Brain microvascular endothelial cell (primary cell): ENCODE data around the gene SLC27A1.
"Not testable (repeated sequence)": the region's sequence is repeated elsewhere in the genome, so short reads cannot be mapped to it uniquely, and the experiment has no call there.

Experiments
- DNase-seq: peaks from one replicate; pipeline ENCODE4 v3.0.0-alpha.2; 2020
- H3K27ac ChIP-seq: fragments of 250-450 bp; sonication (Bioruptor Pico); 2 replicates; pipeline ENCODE4 v1.5.1; 2020; ENCODE audit warnings: mild to moderate bottlenecking, moderate library complexity
- H3K27me3 ChIP-seq: fragments of 250-450 bp; sonication (Bioruptor Pico); replicated peaks from 2 replicates; pipeline ENCODE4 v1.5.1; 2020; ENCODE audit warnings: mild to moderate bottlenecking
- H3K36me3 ChIP-seq: fragments of 250-450 bp; sonication (Bioruptor Pico); replicated peaks from 2 replicates; pipeline ENCODE4 v1.5.1; 2020; ENCODE audit warnings: mild to moderate bottlenecking
- H3K4me3 ChIP-seq: 2 replicates; pipeline ENCODE4 v1.5.1; 2011; ENCODE audit warnings: low read depth, mild to moderate bottlenecking, control low read depth, low read length, moderate library complexity
- CTCF ChIP-seq: IDR thresholded peaks from 2 replicates; pipeline ENCODE4 v1.5.1; 2011; ENCODE audit warnings: low read depth, mild to moderate bottlenecking, moderate library complexity, low read length, control low read depth, inconsistent platforms; ENCODE audit errors: missing control alignments
- in situ Hi-C: cut with HindIII; loops from 2 replicates; pipeline ENCODE4 v1.10.0; 2017; ENCODE audit warnings: low sequenced_read_pairs, low pct_ligation_motif_present

Gene SLC27A1

GRCh38 chr19:17510220-17510993 lies 40.1 kb downstream of the SLC27A1 start:
- Histone ChIP-seq H3K27ac (peak overlapping the region; percentile 93), H3K27me3 (no peaks in the 10 kb centered on the region), H3K36me3 (no peaks in the 10 kb centered on the region), H3K4me3 (peak overlapping the region; percentile 88)
- in situ Hi-C loops = no loop called here
- no peak for TF ChIP-seq CTCF
- DNase-seq = no peak

DNA sequence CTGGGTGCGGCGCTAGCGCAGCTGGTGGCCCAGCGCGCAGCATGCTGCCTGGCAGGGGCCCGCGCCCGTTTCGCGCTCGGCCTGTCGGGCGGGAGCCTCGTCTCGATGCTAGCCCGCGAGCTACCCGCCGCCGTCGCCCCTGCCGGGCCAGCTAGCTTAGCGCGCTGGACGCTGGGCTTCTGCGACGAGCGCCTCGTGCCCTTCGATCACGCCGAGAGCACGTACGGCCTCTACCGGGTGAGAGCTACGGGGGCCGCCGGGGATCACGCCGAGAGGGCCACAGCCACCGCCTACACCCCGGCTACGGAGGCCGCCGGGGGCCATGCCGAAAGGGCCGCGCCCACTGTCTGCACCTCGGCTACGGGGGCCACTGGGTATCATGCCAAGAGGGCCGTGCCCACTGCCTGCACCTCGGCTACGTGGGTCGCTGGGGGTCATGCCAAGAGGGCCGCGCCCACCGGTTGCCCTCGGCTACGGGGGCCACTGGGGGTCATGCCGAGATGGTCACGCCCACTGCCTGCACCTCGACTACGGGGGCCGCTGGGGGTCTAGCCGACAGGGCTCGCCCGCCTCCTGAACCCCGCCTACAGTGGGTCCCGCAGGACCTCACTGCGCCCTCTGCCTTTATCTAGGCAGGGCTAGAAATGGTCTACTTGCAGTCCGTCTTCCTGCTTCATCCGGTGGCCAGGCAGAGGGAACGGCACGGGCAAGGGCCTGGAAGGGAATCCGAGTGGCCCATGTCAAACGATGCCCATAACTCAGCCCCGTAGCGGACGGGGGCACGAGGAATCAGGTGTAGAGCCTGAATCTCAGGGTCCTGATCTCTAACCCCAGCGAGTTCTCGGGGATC lies 41.6 kb downstream of the SLC27A1 start:
- peak; percentile 36 for TF ChIP-seq CTCF
- Histone ChIP-seq H3K36me3 (peaks cover 6% of the 10 kb centered on the region), H3K27ac (peak overlapping the region; percentile 93), H3K27me3 (no peaks in the 10 kb centered on the region), H3K4me3 (peak overlapping the region; percentile 88)
- peak; percentile 59 for DNase-seq
- in situ Hi-C loops = no loop called here

DNA sequence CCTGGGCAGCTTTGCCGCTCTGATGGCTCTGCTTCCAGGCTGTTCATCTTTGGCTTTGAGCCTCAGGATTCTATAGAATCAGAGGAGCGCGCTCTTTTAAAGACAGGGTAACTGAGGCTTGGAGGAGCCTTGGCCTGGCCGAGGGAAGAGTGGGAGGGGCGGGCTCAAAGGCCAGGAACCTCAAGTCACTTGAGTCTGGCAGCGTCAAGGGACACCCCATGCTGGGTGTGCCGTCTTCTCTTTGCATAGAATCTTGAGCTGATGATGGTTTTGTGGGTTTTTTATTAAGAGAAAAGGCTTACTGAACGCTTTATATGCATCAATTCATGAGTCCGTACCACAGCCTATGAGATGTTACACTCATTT lies 42.2 kb downstream of the SLC27A1 start:
- DNase-seq = no peak
- in situ Hi-C loops = no loop called here

DNA sequence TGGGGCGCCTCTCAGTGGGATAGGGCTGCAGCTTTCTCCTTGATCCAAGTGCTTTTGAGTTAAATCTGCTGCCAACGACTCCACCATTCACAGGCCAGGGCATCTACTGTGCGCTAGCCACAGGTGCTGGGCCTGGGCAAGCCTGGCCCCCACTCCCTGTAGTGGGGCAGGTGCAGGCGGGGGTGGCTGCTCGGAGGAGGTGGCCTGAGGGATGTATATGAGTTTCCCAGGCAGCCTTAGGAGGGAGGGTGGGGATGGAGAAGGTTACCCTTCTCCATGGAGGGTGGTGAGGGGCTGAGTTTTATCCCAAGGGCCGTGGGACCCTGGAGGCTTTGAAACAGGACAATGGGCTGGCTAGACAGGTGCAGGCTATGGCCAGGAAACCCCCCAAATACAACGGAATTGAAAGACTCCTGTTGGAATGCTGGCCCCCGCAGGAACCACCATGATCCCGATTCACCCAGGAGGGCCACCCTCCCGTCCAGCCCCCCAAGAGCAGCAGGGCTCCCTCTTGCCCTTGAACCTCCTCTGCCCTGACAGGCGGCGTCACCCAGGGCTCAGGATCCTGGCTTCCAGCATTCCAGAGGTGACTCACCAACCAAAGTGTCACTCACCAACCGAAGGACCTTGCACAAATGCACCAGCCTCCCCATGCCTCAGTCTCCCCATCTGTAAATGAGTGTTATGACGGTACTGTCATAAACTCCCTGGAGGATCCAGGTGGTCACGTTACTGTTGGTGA lies 45.3 kb downstream of the SLC27A1 start:
- Histone ChIP-seq H3K36me3 (peaks cover 20% of the 10 kb centered on the region), H3K27me3 (no peaks in the 10 kb centered on the region), H3K27ac (no peak overlapping the region), H3K4me3 (no peak overlapping the region)
- in situ Hi-C loops = no loop called here
- no peak for DNase-seq
- TF ChIP-seq CTCF = no peak

More for the DNA sequence above, 42.2 kb downstream of the SLC27A1 start:
- Histone ChIP-seq H3K36me3 (peaks cover 12% of the 10 kb centered on the region), H3K27ac (no peak overlapping the region), H3K27me3 (no peaks in the 10 kb centered on the region), H3K4me3 (peak overlapping the region; percentile 88)
- no peak for TF ChIP-seq CTCF

GRCh38 chr19:17517898-17518297 lies 47.6 kb downstream of the SLC27A1 start:
- H3K27me3 ChIP-seq = no peaks in the 10 kb centered on the region
- in situ Hi-C loops = no loop called here
- TF ChIP-seq CTCF = no peak
- no peak overlapping the region for H3K27ac ChIP-seq
- DNase-seq = no peak
- peaks cover 25% of the 10 kb centered on the region for H3K36me3 ChIP-seq
- H3K4me3 ChIP-seq = no peak overlapping the region

- in situ Hi-C loops, DNase-seq, H3K27me3 ChIP-seq, H3K27ac ChIP-seq, H3K4me3 ChIP-seq: not testable (repeated sequence)
- peaks cover 25% of the 10 kb centered on the region for H3K36me3 ChIP-seq
Measured at GRCh38 chr19:17518654-17519053, 48.3 kb downstream of the SLC27A1 start.
